ENCODE measurements around the gene MCF2L2. TPM values are rescaled to one million over a fixed set of nuclear protein-coding genes. Genes with fewer than 3 reads are reported as not detected.
A peak's percentile ranks its signal among the peaks of the same experiment; 100 is the strongest.

MCF2L2 gene
- total and polyA plus RNA-seq, 2 experiments from 2014 or later: not detected

- DNase-seq: no peak
- no peak overlapping the region for H3K27ac ChIP-seq
- WGBS, 2 experiments (ENCODE audit: low coverage in 1 of 2, low lambda C conversion rate in 2 of 2, missing lambda C conversion rate in 2 of 2): 26% methylated on average over 4 of the region's 4 CpGs
- no peak overlapping the region for H2AFZ ChIP-seq
- no peak overlapping the region for H3K4me2 ChIP-seq (ENCODE audit: unreplicated experiment)
- H3K9me3 ChIP-seq (ENCODE audit: low read depth): no peaks in the 10 kb centered on the region
- H3K36me3 ChIP-seq (ENCODE audit: low read depth): no peaks in the 10 kb centered on the region
- no peaks in the 10 kb centered on the region for H3K79me2 ChIP-seq (ENCODE audit: insufficient read depth)
- H3F3A ChIP-seq (ENCODE audit: insufficient read depth): peaks cover 8% of the 10 kb centered on the region; the same call in 1 of the 2 replicates
- no peaks in the 10 kb centered on the region for H4K20me1 ChIP-seq (ENCODE audit: insufficient read depth)
- H3K4me1 ChIP-seq (ENCODE audit: insufficient read depth): peaks cover 1% of the 10 kb centered on the region; the same call in 1 of the 2 replicates
- H3K4me3 ChIP-seq: no peak overlapping the region
- no peaks in the 10 kb centered on the region for H3K9me2 ChIP-seq (ENCODE audit: insufficient read depth)
- TF ChIP-seq EZH2phosphoT487 (IDR thresholded peaks at IDR 0.05; ENCODE audit: insufficient read depth, low read depth): no peak
- TF ChIP-seq EZH2 (IDR thresholded peaks at IDR 0.05; ENCODE audit: insufficient read depth, poor library complexity, severe bottlenecking): no peak
- no peak overlapping the region for H3K9ac ChIP-seq
- in situ Hi-C loops (cut with MboI): loop anchor here (5.0 to 25.0 kb wide), 4 partner anchors 204 to 674 kb away; no protein-coding TSS in a partner anchor
- H3K27me3 ChIP-seq (replicated peaks; ENCODE audit: insufficient read depth): no peaks in the 10 kb centered on the region
These were observed 41.8 kb downstream of the MCF2L2 start for GRCh38 chr3:183386651-183387050.

GRCh38 chr3:183385698-183386613 lies 42.5 kb downstream of the MCF2L2 start:
- in situ Hi-C loops (cut with MboI): loop anchor here (5.0 to 25.0 kb wide), 4 partner anchors 204 to 674 kb away; no protein-coding TSS in a partner anchor

GRCh38 chr3:183381673-183382072 lies 46.7 kb downstream of the MCF2L2 start:
- in situ Hi-C loops (cut with MboI): loop anchor here (10.0 to 25.0 kb wide), 3 partner anchors 257 to 669 kb away; no protein-coding TSS in a partner anchor
- 34 to 61% methylated on average over 1 of the region's 1 CpG for WGBS, 2 experiments (ENCODE audit: low coverage in 1 of 2, low lambda C conversion rate in 2 of 2, missing lambda C conversion rate in 2 of 2)
- Histone ChIP-seq H2AFZ (no peak overlapping the region), H3F3A (ENCODE audit: insufficient read depth) (peaks cover 15% of the 10 kb centered on the region), H3K36me3 (ENCODE audit: low read depth) (no peaks in the 10 kb centered on the region), H3K4me2 (ENCODE audit: unreplicated experiment) (peak overlapping the region; percentile 7), H3K9me3 (ENCODE audit: low read depth) (no peaks in the 10 kb centered on the region), H3K27me3 (replicated peaks; ENCODE audit: insufficient read depth) (no peaks in the 10 kb centered on the region), H3K4me3 (no peak overlapping the region), H3K27ac (no peak overlapping the region), H3K4me1 (ENCODE audit: insufficient read depth) (peaks cover 10% of the 10 kb centered on the region; the same call in 1 of the 2 replicates), H3K9ac (no peak overlapping the region), H3K79me2 (ENCODE audit: insufficient read depth) (no peaks in the 10 kb centered on the region), H3K9me2 (ENCODE audit: insufficient read depth) (no peaks in the 10 kb centered on the region), H4K20me1 (ENCODE audit: insufficient read depth) (no peaks in the 10 kb centered on the region)
- TF ChIP-seq EZH2 (IDR thresholded peaks at IDR 0.05; ENCODE audit: insufficient read depth, poor library complexity, severe bottlenecking) (no peak), EZH2phosphoT487 (IDR thresholded peaks at IDR 0.05; ENCODE audit: insufficient read depth, low read depth) (no peak)
- DNase-seq: no peak

More at GRCh38 chr3:183385698-183386613, 42.5 kb downstream of the MCF2L2 start:
- no peaks in the 10 kb centered on the region for H3K9me2 ChIP-seq (ENCODE audit: insufficient read depth)
- peaks cover 14% of the 10 kb centered on the region for H3F3A ChIP-seq (ENCODE audit: insufficient read depth)
- H3K4me2 ChIP-seq (ENCODE audit: unreplicated experiment): peak overlapping the region; percentile 55
- no peaks in the 10 kb centered on the region for H3K79me2 ChIP-seq (ENCODE audit: insufficient read depth)
- no peaks in the 10 kb centered on the region for H3K27me3 ChIP-seq (replicated peaks; ENCODE audit: insufficient read depth)
- no peaks in the 10 kb centered on the region for H3K36me3 ChIP-seq (ENCODE audit: low read depth)
- peaks cover 8% of the 10 kb centered on the region; the same call in 1 of the 2 replicates for H3K4me1 ChIP-seq (ENCODE audit: insufficient read depth)
- DNase-seq: peak; percentile 85
- peak overlapping the region; percentile 23 for H3K4me3 ChIP-seq
- WGBS, 2 experiments (ENCODE audit: low coverage in 1 of 2, low lambda C conversion rate in 2 of 2, missing lambda C conversion rate in 2 of 2): 43 to 44% methylated on average over 11 of the region's 11 CpGs
- H3K9me3 ChIP-seq (ENCODE audit: low read depth): no peaks in the 10 kb centered on the region
- H3K9ac ChIP-seq: no peak overlapping the region
- H3K27ac ChIP-seq: no peak overlapping the region
- H4K20me1 ChIP-seq (ENCODE audit: insufficient read depth): no peaks in the 10 kb centered on the region
- H2AFZ ChIP-seq: peak overlapping the region; percentile 52
- no peak for TF ChIP-seq EZH2phosphoT487 (IDR thresholded peaks at IDR 0.05; ENCODE audit: insufficient read depth, low read depth)
- no peak for TF ChIP-seq EZH2 (IDR thresholded peaks at IDR 0.05; ENCODE audit: insufficient read depth, poor library complexity, severe bottlenecking)

GRCh38 chr3:183381179-183381578 lies 47.2 kb downstream of the MCF2L2 start:
- in situ Hi-C loops (cut with MboI): loop anchor here (10.0 to 25.0 kb wide), 3 partner anchors 256 to 669 kb away; no protein-coding TSS in a partner anchor
- H2AFZ ChIP-seq: no peak overlapping the region
- no peaks in the 10 kb centered on the region for H4K20me1 ChIP-seq (ENCODE audit: insufficient read depth)
- H3K4me3 ChIP-seq: no peak overlapping the region
- H3K36me3 ChIP-seq (ENCODE audit: low read depth): no peaks in the 10 kb centered on the region
- H3K27me3 ChIP-seq (replicated peaks; ENCODE audit: insufficient read depth): no peaks in the 10 kb centered on the region
- no peaks in the 10 kb centered on the region for H3K79me2 ChIP-seq (ENCODE audit: insufficient read depth)
- no peaks in the 10 kb centered on the region for H3K9me2 ChIP-seq (ENCODE audit: insufficient read depth)
- H3F3A ChIP-seq (ENCODE audit: insufficient read depth): peaks cover 15% of the 10 kb centered on the region
- peak; percentile 76 for DNase-seq
- H3K9me3 ChIP-seq (ENCODE audit: low read depth): no peaks in the 10 kb centered on the region
- H3K9ac ChIP-seq: no peak overlapping the region
- H3K4me1 ChIP-seq (ENCODE audit: insufficient read depth): peaks cover 10% of the 10 kb centered on the region; the same call in 1 of the 2 replicates
- H3K27ac ChIP-seq: no peak overlapping the region
- no peak for TF ChIP-seq EZH2phosphoT487 (IDR thresholded peaks at IDR 0.05; ENCODE audit: insufficient read depth, low read depth)
- no peak for TF ChIP-seq EZH2 (IDR thresholded peaks at IDR 0.05; ENCODE audit: insufficient read depth, poor library complexity, severe bottlenecking)
- 34 to 36% methylated on average over 4 of the region's 4 CpGs for WGBS, 2 experiments (ENCODE audit: low coverage in 1 of 2, low lambda C conversion rate in 2 of 2, missing lambda C conversion rate in 2 of 2)
- H3K4me2 ChIP-seq (ENCODE audit: unreplicated experiment): peak overlapping the region; percentile 7
